HepG2 (cell line): ENCODE results near the gene MXRA8. TPM values are rescaled to one million over a fixed set of nuclear protein-coding genes. Genes with fewer than 3 reads are reported as not detected.

Experiments
- BRD4 ChIP-seq: sonication (generic); formaldehyde crosslinking; IDR thresholded peaks from 2 replicates; pipeline ENCODE4 v1.4.0; 2020; ENCODE audit warnings: missing genetic modification reagents
- FOXC1 ChIP-seq: sonication (generic); formaldehyde crosslinking; IDR thresholded peaks from 2 replicates; pipeline ENCODE4 v1.8.0; 2022; ENCODE audit warnings: mild to moderate bottlenecking, missing genetic modification reagents, borderline replicate concordance
- JUN ChIP-seq: sonication (generic); formaldehyde crosslinking; IDR thresholded peaks from 2 replicates; pipeline ENCODE4 v1.4.0; 2020; ENCODE audit warnings: mild to moderate bottlenecking, missing genetic modification reagents
- JUNB ChIP-seq: sonication (generic); formaldehyde crosslinking; IDR thresholded peaks from 2 replicates; pipeline ENCODE4 v1.8.0; 2022; ENCODE audit warnings: missing genetic modification reagents, mild to moderate bottlenecking, borderline replicate concordance
- PHF21A ChIP-seq: sonication (generic); formaldehyde crosslinking; IDR thresholded peaks from 2 replicates; pipeline ENCODE4 v1.5.0; 2020; ENCODE audit warnings: mild to moderate bottlenecking, missing genetic modification reagents
- SIN3A ChIP-seq: IDR thresholded peaks from 2 replicates; pipeline ENCODE4 v1.6.1; 2011; ENCODE audit warnings: low read depth, mild to moderate bottlenecking, control low read depth, low read length, borderline replicate concordance
- SMAD3 ChIP-seq: sonication (generic); formaldehyde crosslinking; IDR thresholded peaks from 2 replicates; pipeline ENCODE4 v1.4.0; 2020; ENCODE audit warnings: missing genetic modification reagents
- TEAD2 ChIP-seq: sonication (generic); formaldehyde crosslinking; IDR thresholded peaks from 2 replicates; pipeline ENCODE4 v1.9.0; 2021; ENCODE audit warnings: missing genetic modification reagents
- TOPORS ChIP-seq: sonication (generic); formaldehyde crosslinking; IDR thresholded peaks from 2 replicates; pipeline ENCODE4 v1.8.0; 2023; ENCODE audit warnings: mild to moderate bottlenecking, missing genetic modification reagents
- ZNF256 ChIP-seq: sonication (generic); formaldehyde crosslinking; conservative IDR thresholded peaks from 2 replicates; pipeline ENCODE4 v1.4.0; 2020; ENCODE audit warnings: missing genetic modification reagents
- ZNF282 ChIP-seq: fragments of 450-650 bp; IDR thresholded peaks from 2 replicates; pipeline ENCODE4 v1.6.1; 2018; ENCODE audit not compliant: partially characterized antibody
- ZNF543 ChIP-seq: sonication (generic); formaldehyde crosslinking; IDR thresholded peaks from 2 replicates; pipeline ENCODE4 v1.4.0; 2020; ENCODE audit warnings: mild to moderate bottlenecking, missing genetic modification reagents
- ZNF776 ChIP-seq: sonication (generic); formaldehyde crosslinking; IDR thresholded peaks from 2 replicates; pipeline ENCODE4 v1.4.0; 2020; ENCODE audit warnings: mild to moderate bottlenecking, missing genetic modification reagents
- polyA plus RNA-seq, 8 experiments: library from polyadenylated mRNA; depleted of rRNA in 3 of 8; stranded (reverse) in 7 of 8; unstranded in 1 of 8; fragments of >200 nt; fragmentation: Illumina TruSeq in 4 of 8; extraction: Trizol in 4 of 8; gene quantifications; 2 replicates each; pipeline versions ENCODE4 v1.2.1 to v1.2.3, GENCODE V29; 2011 to 2016; ENCODE audit warnings: low read depth in 4 of 8, missing spikeins in 1 of 8, mixed read lengths in 1 of 8; ENCODE audit not compliant: insufficient read depth in 1 of 8
- total RNA-seq, 5 experiments: library from RNA; depleted of rRNA; stranded (reverse); fragments of >200 nt; fragmentation: Illumina TruSeq; extraction: Trizol; gene quantifications; 2 replicates each; pipeline ENCODE4 v1.2.3, GENCODE V29; 2016; ENCODE audit warnings: low read depth in 1 of 5
- TF ChIP-seq, protein P1 (sequence below): sonication (generic); formaldehyde crosslinking; IDR thresholded peaks from 2 replicates; pipeline ENCODE4 v1.9.0; 2021; ENCODE audit warnings: missing genetic modification reagents, borderline replicate concordance
- TF ChIP-seq, protein P2 (sequence below), 2 experiments: sonication (generic) in 1 of 2; formaldehyde crosslinking in 1 of 2; IDR thresholded peaks; 2 replicates each; pipeline versions ENCODE4 v1.6.1 to v1.9.0; 2014 to 2022; ENCODE audit warnings: antibody characterized with exemption in 1 of 2, borderline replicate concordance in 1 of 2, inconsistent platforms in 1 of 2, low read depth in 1 of 2, missing genetic modification reagents in 1 of 2
- TF ChIP-seq, protein P3 (sequence below): sonication (generic); formaldehyde crosslinking; IDR thresholded peaks from 2 replicates; pipeline ENCODE4 v1.4.0; 2020; ENCODE audit warnings: missing genetic modification reagents, mild to moderate bottlenecking, borderline replicate concordance

The MXRA8 gene
- total and polyA plus RNA-seq, 2 of the 13 experiments (the other 11 are each of a cell fraction or from before 2014, with no cell fraction given) = 19.8 to 44.8 TPM

DNA sequence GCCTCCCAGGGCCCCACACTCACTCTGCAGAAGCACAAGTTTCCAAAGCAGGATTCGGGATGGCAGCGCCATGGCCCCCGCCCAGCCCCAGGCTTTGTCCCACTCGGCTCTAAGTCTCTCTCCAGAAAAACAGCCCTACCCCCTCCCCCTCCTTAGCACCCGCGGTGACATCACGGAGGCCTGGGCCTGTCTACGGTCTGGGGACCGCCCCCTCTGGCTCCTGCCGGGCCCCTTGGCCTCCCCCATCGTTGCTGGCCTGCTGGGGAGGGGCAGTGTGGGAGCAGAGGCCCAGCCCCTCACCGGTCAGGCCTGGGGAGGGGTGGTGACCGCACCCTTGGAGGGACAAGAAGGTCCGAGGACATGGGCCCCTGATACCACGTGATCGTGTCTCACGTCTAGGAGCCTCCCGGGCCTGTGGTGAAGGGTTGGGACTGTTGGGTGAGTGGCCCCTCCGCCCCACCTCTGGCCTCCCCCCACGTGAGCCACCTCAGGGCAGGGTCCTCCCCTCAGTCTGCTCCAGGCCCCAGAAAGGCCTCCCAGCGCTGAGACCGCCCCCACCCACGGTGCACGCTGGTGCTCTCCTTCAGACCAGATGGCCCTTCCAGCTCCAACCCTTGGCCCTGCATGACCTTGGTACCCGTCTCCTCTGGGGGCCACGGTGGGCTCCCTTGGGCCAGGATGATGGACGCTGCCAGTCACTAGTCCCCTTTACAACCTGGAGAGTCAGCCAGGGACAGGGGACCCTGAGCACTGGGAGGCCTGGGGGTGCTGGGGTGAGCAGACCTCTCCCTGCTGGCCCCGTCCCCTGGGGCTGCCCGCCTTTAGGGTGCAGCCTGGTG, at the start of gene MXRA8 (continued):
- TF ChIP-seq, protein P1, sequence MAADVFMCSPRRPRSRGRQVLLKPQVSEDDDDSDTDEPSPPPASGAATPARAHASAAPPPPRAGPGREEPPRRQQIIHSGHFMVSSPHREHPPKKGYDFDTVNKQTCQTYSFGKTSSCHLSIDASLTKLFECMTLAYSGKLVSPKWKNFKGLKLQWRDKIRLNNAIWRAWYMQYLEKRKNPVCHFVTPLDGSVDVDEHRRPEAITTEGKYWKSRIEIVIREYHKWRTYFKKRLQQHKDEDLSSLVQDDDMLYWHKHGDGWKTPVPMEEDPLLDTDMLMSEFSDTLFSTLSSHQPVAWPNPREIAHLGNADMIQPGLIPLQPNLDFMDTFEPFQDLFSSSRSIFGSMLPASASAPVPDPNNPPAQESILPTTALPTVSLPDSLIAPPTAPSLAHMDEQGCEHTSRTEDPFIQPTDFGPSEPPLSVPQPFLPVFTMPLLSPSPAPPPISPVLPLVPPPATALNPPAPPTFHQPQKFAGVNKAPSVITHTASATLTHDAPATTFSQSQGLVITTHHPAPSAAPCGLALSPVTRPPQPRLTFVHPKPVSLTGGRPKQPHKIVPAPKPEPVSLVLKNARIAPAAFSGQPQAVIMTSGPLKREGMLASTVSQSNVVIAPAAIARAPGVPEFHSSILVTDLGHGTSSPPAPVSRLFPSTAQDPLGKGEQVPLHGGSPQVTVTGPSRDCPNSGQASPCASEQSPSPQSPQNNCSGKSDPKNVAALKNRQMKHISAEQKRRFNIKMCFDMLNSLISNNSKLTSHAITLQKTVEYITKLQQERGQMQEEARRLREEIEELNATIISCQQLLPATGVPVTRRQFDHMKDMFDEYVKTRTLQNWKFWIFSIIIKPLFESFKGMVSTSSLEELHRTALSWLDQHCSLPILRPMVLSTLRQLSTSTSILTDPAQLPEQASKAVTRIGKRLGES = no peak
- peak; percentile 47; the same call in 1 of the 2 replicates for TF ChIP-seq FOXC1 (CRISPR knock-in tag)
- peak; percentile 41; the same call in 1 of the 2 replicates for TF ChIP-seq SIN3A
- TF ChIP-seq BRD4 (CRISPR knock-in tag) = no peak
- no peak for TF ChIP-seq TEAD2
- TF ChIP-seq JUN (CRISPR knock-in tag) = 0 out of 2 replicates have a peak, but pooled peaks have one; percentile 23
- no peak for TF ChIP-seq JUNB (CRISPR knock-in tag)
- peak; percentile 65; the same call in 1 of the 2 replicates for TF ChIP-seq ZNF776
- no peak for TF ChIP-seq ZNF256 (CRISPR knock-in tag)
- TF ChIP-seq, protein P2, sequence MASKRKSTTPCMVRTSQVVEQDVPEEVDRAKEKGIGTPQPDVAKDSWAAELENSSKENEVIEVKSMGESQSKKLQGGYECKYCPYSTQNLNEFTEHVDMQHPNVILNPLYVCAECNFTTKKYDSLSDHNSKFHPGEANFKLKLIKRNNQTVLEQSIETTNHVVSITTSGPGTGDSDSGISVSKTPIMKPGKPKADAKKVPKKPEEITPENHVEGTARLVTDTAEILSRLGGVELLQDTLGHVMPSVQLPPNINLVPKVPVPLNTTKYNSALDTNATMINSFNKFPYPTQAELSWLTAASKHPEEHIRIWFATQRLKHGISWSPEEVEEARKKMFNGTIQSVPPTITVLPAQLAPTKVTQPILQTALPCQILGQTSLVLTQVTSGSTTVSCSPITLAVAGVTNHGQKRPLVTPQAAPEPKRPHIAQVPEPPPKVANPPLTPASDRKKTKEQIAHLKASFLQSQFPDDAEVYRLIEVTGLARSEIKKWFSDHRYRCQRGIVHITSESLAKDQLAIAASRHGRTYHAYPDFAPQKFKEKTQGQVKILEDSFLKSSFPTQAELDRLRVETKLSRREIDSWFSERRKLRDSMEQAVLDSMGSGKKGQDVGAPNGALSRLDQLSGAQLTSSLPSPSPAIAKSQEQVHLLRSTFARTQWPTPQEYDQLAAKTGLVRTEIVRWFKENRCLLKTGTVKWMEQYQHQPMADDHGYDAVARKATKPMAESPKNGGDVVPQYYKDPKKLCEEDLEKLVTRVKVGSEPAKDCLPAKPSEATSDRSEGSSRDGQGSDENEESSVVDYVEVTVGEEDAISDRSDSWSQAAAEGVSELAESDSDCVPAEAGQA (IDR thresholded peaks at IDR 0.05; ENCODE audit: low read depth) = no peak
- TF ChIP-seq, protein P2 (CRISPR knock-in tag; IDR thresholded peaks at IDR 0.05; ENCODE audit: borderline replicate concordance) = no peak
- TF ChIP-seq, protein P3, sequence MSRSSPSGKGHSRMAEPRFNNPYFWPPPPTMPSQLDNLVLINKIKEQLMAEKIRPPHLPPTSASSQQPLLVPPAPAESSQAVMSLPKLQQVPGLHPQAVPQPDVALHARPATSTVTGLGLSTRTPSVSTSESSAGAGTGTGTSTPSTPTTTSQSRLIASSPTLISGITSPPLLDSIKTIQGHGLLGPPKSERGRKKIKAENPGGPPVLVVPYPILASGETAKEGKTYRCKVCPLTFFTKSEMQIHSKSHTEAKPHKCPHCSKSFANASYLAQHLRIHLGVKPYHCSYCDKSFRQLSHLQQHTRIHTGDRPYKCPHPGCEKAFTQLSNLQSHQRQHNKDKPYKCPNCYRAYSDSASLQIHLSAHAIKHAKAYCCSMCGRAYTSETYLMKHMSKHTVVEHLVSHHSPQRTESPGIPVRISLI = no peak
- no peak for TF ChIP-seq SMAD3 (CRISPR knock-in tag)
- TF ChIP-seq ZNF282 = no peak
- peak; percentile 85 for TF ChIP-seq PHF21A
- peak; percentile 73 for TF ChIP-seq ZNF543 (CRISPR knock-in tag)
- TF ChIP-seq TOPORS = no peak
